ENCODE measurements around the gene HOPX.
"Not testable (repeated sequence)": the region's sequence is repeated elsewhere in the genome, so short reads cannot be mapped to it uniquely, and the experiment has no call there.

The HOPX gene

DNA sequence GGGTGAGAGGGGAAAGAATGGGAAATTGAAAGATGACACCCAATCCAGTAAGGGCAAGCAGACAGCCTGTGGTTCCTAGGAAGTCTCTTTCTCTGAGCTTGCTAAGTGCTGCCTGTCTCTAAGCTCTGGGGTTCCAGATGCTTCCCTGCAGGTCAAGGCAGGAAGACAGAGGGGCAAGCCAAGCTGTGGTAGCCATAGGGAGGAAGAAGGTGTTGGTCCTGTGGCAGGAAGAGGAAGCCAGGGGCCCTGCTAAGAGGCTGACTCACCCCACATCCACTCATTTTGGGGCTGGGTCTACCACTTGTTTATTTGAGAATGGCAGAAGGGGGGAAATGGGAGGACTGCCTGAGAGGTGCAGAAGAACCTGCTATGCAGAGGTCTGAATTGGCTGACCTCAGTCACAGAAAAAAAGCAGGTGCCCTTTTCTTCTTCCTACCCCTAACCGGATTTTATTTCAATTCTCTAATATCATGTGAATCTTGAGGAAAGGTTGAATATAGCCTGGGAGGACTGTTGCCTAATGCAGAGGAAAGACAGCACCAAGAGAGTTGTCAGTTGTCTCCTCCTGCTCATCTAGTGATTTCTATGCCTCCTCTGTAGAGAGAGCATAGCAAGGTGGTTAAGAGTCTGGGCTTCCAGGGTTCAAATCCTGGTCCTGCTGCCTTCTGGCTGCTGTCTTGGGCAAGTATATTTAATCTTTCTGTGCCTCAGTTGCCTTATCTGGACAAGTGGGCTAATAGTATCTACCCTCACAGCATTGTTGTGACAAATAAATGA lies 27.4 kb downstream of the HOPX start:
- no peak for DNase-seq

GRCh38 chr4:56652196-56652595 lies 28.9 kb downstream of the HOPX start:
- DNase-seq, result no peak

GRCh38 chr4:56651056-56651350 lies 30.1 kb downstream of the HOPX start:
- no peak for DNase-seq

DNA sequence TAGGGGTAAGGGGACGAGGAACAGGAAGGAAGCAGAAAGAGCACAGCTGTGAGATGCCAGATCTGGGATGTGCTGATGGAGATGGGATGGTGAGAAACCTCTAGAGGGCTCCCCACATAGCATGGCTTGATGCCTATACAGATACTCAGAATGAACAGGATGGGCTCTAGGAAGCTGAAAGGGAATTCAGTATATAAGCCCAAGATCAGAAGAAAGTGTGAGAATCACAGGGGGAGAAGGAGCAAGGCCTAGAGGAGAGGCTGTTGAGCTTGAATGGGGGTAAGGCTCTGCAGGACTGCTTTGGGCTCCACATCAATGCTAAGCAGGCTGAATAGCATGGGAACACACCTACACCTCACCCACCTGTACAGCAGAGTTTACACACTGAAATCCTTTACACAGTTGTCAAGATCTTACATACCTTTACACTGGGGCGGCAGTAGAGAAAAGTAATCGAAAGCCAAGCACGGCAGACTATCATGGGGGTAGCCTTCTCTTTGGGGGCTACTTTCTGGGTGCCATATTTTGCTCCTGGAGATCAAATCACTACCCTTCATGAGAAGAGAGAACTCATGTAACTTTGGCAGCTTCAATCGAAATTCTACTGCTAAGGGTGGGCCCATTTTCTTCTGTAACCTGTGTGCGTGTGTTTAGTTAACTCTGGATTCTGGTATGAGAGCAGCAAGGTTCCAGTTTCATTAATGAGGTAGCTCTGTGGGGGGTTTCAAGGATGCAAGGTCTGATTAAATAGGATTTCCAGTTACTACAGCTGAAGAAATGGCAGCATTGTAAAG lies 30.6 kb downstream of the HOPX start:
- DNase-seq, result no peak

DNA sequence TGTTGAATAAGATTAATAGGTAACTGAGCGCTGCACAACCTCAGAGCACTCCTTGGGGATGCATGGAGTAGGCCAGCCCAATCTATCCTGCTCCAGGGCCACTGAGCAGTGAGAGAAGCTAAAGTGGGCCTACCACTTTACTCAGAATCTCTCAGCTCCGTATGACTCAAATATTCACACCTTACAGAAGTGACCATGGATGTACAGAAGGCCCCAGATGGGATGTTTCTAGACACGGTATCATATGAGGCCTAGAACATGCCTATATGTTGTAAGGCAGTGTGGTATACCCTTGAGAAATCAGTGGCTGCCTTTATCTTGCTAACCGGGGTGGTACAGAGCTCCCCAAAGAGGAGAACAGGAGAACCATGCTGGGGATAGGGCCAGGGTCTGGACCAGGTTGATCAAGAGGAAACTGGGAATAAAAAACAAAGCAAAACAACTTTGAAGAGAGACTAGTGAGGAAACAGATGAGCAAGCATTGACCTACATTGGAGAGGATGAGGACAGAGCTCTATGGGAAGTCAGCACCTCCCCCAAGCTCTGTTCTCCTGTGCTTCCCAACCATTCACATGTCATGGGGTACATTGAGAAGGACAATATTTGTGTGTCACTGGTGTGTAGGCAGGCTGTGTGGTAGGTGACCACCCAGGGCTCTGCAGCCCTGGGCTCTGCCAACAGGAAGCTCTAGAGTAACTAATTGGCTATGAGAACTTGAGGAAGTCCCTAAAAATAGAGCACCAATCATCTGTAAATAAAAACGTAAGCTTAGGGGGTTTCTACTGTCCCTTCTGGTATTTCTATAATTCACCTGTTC lies 31.4 kb downstream of the HOPX start:
- DNase-seq, result no peak

GRCh38 chr4:56648824-56649151 lies 32.3 kb downstream of the HOPX start:
- no peak for DNase-seq

DNA sequence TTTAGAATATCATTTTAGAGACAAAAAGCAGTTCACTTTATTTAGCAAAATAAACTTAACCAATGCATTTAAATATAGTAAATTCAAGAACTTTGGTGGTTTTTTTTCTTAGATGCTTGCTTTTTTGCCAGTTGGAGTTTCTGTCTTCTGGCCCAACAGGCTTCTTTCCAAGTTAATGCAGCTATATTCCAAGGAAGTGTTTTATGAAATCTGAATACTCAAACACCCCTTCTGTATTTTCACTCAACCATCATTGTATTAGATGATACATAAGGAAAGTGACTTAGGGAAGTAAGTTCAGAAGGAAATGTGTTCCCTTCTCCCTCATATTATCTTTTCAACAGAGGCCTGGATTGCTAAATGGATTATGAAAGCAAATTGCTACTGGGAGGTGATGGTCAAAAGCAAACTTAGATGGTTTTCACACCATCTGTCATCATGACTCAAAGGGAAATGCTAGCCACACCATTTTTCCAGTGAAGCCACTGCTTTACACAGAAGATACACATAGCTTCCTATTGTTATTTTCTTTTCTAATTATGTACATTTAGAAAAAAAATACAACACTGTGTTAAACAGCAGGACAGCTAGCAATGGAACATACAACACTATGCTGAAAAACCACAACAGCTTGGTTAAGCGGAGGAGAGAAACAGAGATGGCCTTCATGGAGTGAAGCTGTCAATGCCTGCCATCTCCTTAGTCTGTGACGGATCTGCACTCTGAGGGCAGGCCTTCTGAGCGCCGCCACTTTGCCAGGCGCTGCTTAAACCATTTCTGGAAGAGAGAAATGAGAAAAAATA lies 32.9 kb downstream of the HOPX start:
- no peak for DNase-seq

GRCh38 chr4:56646341-56646740 lies 34.8 kb downstream of the HOPX start:
- DNase-seq, result no peak

DNA sequence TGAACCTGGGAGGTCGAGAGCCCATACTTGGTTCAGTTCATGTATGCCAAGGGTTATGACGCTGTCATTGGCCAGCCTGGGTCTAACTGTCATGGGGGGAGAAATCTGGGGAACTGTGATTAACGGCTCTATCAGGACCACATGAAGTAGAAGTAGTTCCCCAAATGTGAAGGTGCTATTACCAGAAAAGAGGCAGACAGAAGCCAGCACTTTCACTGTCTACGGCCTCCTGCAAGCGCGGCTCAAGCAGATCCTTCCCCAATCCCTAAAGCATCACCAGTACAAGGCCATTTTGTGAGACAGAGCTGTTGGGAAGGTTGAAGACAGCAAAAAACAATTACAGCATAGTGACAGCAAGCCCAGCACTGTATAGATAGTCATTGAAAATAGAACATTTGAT lies 37.5 kb downstream of the HOPX start:
- no peak for DNase-seq

GRCh38 chr4:56641494-56642051 lies 39.5 kb downstream of the HOPX start:
- no peak for DNase-seq

- DNase-seq, result no peak
These were observed 40.2 kb downstream of the HOPX start for GRCh38 chr4:56640621-56641493.

DNA sequence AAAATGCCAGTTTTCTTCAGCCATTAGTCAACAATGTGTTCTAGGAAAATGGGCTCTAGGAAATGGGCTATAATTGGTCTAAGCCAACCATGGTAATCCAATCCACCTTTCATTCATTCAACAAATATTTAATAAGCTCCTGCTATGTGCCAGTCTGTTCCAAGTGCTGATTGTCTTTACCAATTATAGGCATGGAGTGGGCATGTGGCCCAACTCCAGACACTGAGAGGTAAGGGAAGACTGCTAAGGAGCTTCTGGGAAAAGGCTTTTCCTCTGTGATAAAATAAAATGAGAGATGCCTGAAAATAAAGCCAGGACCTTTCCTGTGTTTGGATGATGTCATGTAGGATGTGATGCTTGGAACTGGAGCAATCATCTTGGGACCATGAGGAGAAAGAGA lies 43.3 kb downstream of the HOPX start:
- no peak for DNase-seq

DNA sequence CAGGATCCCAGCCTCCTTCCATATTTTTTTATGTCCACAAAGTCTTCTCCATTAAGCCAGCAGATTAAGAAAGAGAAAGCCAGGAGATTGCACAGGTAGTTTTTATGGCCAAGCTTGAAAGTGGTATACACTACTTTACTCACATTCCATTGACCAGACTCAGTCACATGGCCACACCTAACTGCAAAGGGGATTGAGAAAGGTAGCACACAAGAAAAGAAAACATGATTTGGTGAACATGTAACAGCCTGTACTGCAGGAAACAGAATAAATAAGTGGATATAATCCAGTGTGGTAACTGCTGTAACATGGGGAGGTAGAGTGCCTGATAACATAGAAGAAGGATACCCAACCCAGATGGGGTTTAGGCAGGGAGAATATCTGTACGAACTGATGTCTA lies 43.9 kb downstream of the HOPX start:
- DNase-seq, result no peak

- not testable (repeated sequence) for DNase-seq
These were observed 46.1 kb downstream of the HOPX start for GRCh38 chr4:56634954-56635353.

GRCh38 chr4:56633486-56633885 lies 47.6 kb downstream of the HOPX start:
- DNase-seq, result no peak

DNA sequence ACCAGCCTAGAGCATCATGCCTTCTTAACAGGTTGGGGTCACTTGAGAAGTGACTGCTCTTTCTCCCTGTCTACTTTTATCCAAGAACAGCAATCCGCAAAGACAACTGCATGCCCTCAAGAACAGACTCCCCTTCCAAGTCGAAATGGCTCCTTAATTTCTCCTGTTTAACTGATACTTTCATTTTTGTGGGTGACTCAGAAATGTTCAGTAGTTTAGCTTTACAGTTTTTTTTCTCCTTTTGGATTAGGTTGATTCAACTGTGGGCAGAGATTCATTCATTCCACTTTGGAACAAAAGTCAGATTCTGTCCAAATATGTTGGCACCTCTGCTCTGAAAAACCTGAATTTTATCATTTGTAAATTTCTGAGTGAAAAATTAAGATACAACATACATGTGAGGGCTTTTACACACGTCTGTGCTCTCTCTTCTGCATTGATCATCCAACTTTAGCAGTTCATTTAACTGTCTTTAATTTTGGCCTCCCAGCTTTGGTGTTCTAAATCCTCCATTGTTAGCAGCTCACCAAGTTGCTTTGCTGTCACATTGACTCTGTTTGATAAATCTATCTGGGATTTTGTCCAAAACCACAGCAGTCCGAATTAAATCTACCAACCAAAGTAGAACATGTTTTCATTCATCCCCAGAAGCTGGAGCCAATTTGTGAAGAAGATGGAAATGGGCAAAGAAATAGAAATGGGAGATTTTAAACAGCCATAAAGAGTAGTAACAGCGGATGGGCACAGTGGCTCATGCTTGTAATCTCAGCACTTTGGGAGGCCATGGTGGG lies 50.0 kb downstream of the HOPX start:
- no peak for DNase-seq

GRCh38 chr4:56628592-56628991 lies 52.5 kb downstream of the HOPX start:
- no peak for DNase-seq

DNA sequence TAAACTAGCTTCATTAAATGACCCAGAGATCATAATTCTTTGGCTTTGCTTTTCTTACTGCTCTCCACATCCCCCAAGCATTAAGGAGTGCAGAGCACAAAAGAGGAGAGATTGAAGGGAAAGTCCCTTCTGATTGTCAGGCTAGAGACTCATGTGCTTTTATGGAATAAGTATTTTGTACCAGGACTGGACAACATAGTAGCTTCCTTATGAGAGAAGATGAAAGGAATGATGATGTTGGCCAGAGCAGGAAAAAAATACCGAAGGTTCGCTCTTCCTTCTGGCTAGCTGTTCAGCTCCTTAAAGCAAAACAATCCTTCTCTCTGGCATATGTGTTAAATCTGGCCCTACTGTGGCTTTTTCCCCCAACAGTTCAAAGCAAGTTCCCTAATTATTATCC lies 53.1 kb downstream of the HOPX start:
- no peak for DNase-seq

DNA sequence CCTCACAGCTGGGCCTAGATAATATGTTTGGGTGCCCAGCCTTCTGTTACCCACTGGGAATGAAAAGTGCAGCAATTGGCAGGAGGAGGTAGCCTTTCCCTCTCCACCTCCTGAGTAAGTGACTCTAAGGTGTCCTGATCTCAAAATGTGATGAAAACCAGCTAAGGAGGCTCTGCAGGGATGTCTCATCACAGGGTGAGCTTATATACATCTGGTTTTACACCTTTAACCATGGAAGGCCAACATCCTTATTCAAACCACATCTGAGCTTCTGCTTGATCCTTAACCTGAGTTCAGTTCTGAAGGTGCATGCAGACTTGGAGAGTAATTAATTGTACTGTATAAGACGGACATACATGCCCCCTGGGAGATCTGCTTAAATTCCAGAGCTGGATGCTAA lies 53.7 kb downstream of the HOPX start:
- no peak for DNase-seq

- DNase-seq, result no peak
These were observed 54.1 kb downstream of the HOPX start for GRCh38 chr4:56626963-56627362.

GRCh38 chr4:56626420-56626819 lies 54.7 kb downstream of the HOPX start:
- DNase-seq, result no peak

Measured in activated gamma-delta T cell (primary cell).